HG03039 (cell line): ENCODE measurements around the gene STK11.

Source experiments
- ATAC-seq: cut with Tn5 transposase; IDR thresholded peaks from one replicate; pipeline ENCODE4 v1.9.1; 2021; ENCODE audit warnings: mild to moderate bottlenecking, moderate library complexity; ENCODE audit not compliant: unreplicated experiment

STK11 gene

GRCh38 chr19:1248786-1249297 is 43.3 kb downstream of the STK11 start:
- ATAC-seq: peak; percentile 25

GRCh38 chr19:1249298-1249989 is 43.9 kb downstream of the STK11 start:
- peak; percentile 38 for ATAC-seq

- no peak for ATAC-seq
Observed at GRCh38 chr19:1249990-1250436, 44.4 kb downstream of the STK11 start.

- no peak for ATAC-seq
Observed at GRCh38 chr19:1250437-1251260, 45.1 kb downstream of the STK11 start.

GRCh38 chr19:1251330-1252220 is 46.0 kb downstream of the STK11 start:
- no peak for ATAC-seq

GRCh38 chr19:1252221-1252820 is 46.7 kb downstream of the STK11 start:
- no peak for ATAC-seq

GRCh38 chr19:1252821-1253513 is 47.4 kb downstream of the STK11 start:
- ATAC-seq: no peak

- no peak for ATAC-seq
Observed at GRCh38 chr19:1253514-1254080, 48.0 kb downstream of the STK11 start.

GRCh38 chr19:1254081-1254527 is 48.5 kb downstream of the STK11 start:
- no peak for ATAC-seq

- ATAC-seq: no peak
Observed at GRCh38 chr19:1254530-1255185, 49.1 kb downstream of the STK11 start.

GRCh38 chr19:1255186-1256161 is 49.9 kb downstream of the STK11 start:
- no peak for ATAC-seq

- no peak for ATAC-seq
Observed at GRCh38 chr19:1256646-1257474, 51.3 kb downstream of the STK11 start.

GRCh38 chr19:1257475-1258162 is 52.0 kb downstream of the STK11 start:
- no peak for ATAC-seq

- ATAC-seq: no peak
Observed at GRCh38 chr19:1258163-1258492, 52.5 kb downstream of the STK11 start.

GRCh38 chr19:1258707-1259205 is 53.2 kb downstream of the STK11 start:
- ATAC-seq: no peak

- ATAC-seq: no peak
Observed at GRCh38 chr19:1259206-1259875, 53.8 kb downstream of the STK11 start.
